ENCODE results near the gene CYP2E1.
"Not testable (repeated sequence)": the region's sequence is repeated elsewhere in the genome, so short reads cannot be mapped to it uniquely, and the experiment has no call there.

The CYP2E1 gene

DNA sequence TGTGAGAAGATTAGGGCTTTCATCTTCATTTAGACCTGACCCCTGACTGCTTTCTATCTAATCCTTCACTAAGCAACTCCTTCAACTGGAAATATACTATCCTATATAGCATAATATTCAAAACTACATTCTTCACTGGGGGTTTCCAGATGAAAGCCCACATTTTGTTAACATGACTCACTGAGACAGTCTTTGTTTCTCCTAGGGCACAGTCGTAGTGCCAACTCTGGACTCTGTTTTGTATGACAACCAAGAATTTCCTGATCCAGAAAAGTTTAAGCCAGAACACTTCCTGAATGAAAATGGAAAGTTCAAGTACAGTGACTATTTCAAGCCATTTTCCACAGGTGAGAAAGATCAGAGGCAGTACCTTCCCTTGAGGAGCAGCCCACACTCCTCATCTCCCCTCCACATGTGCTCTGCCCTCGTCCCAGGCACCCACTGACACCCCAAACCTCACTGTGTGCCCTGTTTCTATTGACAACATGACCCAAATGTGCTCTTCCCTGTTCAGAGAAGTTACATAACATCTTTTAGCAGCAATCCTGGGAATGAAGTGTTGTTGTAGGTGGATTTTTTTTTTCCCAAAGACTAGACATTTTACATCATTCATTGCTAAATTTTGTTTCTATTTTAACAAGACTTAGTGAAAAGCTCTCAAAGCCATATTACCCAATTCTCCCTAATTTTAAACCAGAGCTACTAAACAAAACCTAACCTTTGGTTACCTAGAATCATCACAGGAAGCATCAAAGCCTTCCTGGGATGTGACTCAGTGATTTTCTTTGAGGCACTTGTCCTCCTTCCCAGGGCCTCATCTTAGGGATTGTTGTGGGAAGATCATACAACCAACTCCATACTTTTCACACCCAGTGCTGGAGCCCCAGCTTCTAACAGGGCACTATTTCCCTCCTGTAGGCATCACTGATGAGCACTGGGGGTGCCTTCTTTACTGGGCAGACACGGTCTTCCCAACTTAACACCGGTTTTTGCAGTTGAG, 10.7 kb downstream of the CYP2E1 start:
- no peak for TF ChIP-seq POLR2A (IDR thresholded peaks at IDR 0.05; ENCODE audit: low read length)
- no peak for DNase-seq

DNA sequence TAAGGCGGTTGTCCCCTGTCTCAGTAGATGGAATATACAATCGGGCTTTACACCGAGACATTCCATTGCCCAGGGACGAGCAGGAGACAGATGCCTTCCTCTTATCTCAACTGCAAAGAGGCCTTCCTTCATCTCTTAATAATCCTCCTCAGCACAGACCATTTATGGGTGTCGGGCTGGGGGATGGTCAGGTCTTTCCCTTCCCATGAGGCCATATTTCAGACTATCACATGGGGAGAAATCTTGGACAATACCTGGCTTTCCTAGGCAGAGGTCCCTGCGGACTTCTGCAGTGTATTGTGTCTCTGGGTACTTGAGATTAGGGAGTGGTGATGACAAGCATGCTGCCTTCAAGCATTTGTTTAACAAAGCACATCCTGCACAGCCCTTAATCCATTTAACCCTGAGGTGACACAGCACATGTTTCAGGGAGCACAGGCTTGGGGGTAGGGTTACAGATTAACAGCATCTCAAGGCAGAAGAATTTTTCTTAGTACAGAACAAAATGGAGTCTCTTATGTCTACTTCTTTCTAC, 14.3 kb downstream of the CYP2E1 start:
- not testable (repeated sequence) for DNase-seq

DNA sequence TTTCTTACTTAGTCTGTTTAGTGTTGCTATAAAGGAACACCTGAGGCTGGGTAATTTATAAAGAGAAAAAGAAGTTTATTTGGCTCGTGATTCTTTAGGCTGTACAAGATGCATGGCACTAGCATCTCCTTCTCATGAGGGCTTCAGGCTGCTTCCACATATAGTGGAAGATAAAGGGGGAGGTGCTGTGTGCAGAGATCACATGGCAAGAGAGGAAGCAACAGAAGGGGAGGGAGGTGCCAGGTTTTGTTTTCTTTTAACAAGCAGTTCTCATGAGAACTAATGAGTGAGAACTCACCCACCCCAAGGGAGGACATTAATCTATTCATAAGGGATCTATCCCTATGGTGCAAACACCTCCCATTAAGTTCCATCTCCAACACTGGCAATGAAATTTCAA, 17.3 kb downstream of the CYP2E1 start:
- TF ChIP-seq GATA1 (IDR thresholded peaks at IDR 0.05; ENCODE audit: low read depth, low read length) = no peak
- no peak for TF ChIP-seq POLR2A (IDR thresholded peaks at IDR 0.05; ENCODE audit: low read length)

DNA sequence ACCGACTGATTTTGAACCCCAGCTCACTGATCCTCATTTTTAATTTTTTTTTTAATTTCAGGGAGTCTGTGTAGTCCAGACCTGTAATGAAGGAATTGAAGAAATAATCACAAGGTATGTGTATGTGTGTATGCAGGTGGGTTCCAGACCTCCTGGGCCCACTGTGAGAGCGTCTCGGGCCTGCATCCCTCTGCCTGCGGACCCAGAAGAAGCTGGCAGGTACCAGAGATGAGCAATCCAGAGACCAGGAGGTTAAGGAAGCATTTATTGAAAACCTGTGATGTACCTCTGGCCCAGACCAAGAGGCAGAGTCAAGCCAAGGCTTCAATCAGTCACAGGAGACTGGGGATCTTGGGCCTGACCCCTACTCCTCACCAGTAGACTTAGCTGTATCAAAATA, 27.4 kb downstream of the CYP2E1 start:
- TF ChIP-seq POLR2A (IDR thresholded peaks at IDR 0.05; ENCODE audit: low read length) (no peak), GATA1 (IDR thresholded peaks at IDR 0.05; ENCODE audit: low read depth, low read length) (no peak)
- DNase-seq = no peak

More for the DNA sequence above, 17.3 kb downstream of the CYP2E1 start:
- DNase-seq = no peak

DNA sequence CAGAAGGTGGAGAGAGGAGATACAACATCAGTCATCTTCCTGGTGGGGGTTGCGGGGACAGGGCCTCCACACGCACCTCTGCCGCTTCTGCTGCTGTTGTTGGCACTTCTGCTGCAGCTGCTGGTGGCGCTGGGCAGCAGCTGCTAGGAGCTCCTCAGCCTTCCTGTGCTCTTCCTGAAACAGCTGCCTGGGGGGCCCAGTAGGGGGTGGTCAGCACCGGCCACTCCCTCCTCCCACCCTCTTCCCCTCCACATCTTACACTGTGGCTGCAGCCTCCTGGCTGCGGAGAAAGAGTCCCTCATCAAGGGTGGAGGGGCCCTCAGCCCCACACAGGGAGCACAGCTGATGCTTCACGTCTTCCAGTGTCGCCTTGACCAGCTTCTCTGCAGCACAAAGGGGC, 28.4 kb downstream of the CYP2E1 start:
- DNase-seq = no peak
- TF ChIP-seq GATA1 (IDR thresholded peaks at IDR 0.05; ENCODE audit: low read depth, low read length) (no peak), POLR2A (IDR thresholded peaks at IDR 0.05; ENCODE audit: low read length) (no peak)

DNA sequence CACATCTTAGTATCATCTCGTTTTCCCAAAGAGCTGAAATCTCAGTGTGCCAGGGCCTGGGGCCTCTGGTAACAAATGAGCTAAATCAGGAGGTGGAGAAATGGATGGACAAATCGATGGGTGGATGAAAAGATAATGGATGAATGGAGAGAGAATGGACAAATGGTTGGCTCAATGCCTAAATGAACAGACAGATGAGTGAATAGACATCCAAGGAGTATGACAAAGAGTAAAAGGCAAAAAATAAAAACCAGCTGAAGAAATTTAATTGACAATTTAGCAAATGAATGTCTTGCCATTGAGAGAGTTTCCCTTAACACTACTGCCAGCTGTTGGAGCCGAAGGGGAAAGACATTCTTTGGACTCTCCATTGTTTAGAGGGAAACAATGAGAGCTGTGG, 30.2 kb downstream of the CYP2E1 start:
- no peak for DNase-seq
- no peak for TF ChIP-seq GATA1 (IDR thresholded peaks at IDR 0.05; ENCODE audit: low read depth, low read length)
- TF ChIP-seq POLR2A (IDR thresholded peaks at IDR 0.05; ENCODE audit: low read length) = no peak

DNA sequence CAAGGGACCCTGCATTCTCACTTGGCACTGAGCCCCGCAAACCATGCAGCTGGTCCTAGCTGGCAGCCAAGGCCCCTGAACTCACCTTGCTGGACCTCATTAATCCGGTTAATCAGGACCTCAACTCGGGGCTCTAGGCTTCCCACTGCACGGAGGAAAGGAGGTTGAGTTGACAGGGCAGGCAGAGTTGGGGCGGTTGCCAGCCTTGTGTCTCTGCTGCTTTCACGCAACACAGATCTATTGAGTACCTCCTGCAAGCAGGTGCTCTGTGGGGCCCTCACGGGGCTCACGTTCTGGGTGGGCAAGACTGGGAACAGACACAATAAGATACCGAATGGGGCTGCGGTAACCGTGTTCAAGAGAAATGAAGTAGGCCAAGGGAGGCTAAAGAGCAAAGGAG, 32.1 kb downstream of the CYP2E1 start:
- TF ChIP-seq POLR2A (IDR thresholded peaks at IDR 0.05; ENCODE audit: low read length) (no peak), GATA1 (IDR thresholded peaks at IDR 0.05; ENCODE audit: low read depth, low read length) (no peak)
- DNase-seq = no peak

DNA sequence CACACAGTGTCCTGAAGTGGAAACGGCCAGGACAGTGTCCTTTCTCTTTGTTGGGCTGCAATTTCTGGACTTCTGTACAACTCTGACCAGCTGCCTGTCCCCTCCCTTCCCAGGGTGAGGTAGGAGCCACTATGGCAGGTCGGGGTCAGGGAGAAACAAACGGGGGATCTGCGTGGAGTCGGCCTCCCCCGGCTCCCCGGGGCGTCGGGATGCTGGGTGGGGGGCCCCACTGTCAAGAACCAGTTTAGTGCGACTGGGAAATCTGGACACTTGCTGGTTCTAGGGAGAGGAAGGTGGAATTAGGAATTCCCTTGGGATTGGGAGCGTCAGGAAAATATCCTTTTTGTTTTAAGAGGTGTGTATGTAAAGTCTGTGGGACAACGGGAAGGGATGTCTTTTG, 37.7 kb downstream of the CYP2E1 start:
- no peak for DNase-seq
- no peak for TF ChIP-seq POLR2A (IDR thresholded peaks at IDR 0.05; ENCODE audit: low read length)
- no peak for TF ChIP-seq GATA1 (IDR thresholded peaks at IDR 0.05; ENCODE audit: low read depth, low read length)

DNA sequence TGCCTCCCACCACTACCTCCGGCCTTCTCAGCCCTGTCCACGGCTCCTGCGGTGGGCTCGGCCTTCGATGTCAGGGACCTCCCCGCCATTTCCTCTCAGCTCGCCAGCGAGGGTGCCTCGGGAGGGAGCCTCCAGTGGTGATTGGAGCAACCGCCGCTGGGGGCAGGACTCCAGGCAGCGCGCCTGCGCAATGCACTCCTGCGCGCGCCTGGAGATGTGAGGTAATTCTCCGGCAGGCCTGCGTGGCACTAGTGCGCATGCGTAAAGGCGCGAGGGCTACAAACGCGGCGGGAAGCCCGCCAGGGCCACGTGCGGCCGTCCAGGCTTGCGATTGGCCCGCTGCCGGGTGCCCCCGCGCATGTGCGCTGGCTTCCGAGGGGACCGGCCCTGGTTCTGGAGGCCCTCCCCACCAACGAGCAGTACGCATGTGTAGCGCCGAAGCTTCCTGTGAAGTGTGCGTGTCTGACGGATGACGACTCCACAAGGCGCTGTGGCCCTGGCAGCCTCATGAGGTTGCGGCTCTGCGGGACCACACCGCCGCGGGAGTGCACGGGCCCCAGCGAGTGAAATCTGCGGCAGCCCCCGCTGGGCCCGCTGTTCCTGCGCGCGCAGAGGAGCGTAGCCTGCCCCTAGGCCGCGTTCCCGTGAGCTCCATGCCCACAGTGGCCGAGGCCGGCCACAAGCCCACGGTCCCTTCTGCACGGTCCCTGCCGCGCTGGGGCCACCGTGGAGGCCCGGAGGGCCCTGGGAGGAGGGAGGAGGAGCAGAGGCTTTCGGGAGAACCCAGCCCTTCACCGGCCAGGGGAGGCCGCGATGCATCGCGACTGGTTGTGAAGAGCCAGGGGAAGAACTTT, 38.5 kb downstream of the CYP2E1 start, which contains the start of gene SYCE1:
SYCE1 (minus strand) TSS at position 143 of the 854 bp plus-strand sequence; CDS start at position 89, 54 bp downstream.
- TF ChIP-seq POLR2A (IDR thresholded peaks at IDR 0.05; ENCODE audit: low read length) (no peak), GATA1 (IDR thresholded peaks at IDR 0.05; ENCODE audit: low read depth, low read length) (no peak)
- no peak for DNase-seq

DNA sequence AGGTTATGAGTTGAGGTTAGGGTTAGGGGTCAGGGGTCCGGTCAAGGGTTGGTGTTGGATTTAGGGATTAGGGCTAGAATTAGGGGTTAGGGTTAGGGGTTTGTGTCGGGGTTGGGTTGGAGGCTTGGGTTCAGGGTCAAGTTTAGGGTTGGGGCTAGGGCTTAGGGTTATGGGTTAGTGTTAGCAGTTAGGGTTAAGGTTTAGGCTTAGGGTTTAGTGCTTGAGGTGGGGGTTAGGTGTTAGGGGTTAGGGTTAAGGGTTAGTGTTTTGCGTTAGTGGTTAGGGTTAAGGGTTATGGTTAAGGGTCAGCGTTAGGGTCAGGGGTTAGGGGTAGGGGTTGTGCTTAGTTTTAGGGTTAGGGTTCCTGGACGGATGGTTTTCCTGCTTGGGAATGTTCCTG, 40.0 kb downstream of the CYP2E1 start:
- no peak for DNase-seq
- no peak for TF ChIP-seq GATA1 (IDR thresholded peaks at IDR 0.05; ENCODE audit: low read depth, low read length)
- TF ChIP-seq POLR2A (IDR thresholded peaks at IDR 0.05; ENCODE audit: low read length) = no peak

DNA sequence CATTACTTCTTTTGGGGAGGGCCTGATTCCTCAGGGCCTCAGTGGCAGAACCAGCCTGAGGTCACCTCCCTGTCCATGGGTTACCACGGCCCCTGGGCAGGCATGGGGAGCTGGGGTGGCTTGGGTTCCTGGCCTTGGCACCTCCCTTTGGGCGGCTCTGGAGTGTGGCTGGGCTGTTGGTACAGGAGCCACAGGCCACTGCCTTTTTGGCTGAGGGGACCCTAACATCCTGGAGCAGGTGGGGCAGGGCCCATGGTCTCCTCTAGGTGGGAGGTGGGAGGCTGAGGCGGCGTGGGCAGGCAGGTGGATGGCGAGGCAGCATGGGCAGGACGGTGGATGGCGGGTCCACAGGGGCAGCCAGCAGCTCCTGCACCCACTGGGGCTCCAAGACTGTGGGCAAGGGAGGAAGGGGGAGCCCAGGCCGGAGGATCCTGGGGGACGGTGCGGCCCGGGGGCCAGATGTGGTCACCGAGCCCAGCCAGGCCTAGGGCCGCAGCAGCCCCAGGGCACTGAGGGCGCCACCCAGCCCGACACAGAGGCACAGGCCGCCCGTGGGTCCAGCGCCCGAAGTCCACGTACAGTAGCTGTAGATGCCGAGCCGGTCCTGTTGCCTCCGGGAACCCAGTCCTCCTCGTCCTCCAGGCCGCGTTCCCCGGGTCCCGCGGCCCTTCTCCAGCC, 40.6 kb downstream of the CYP2E1 start:
- no peak for TF ChIP-seq POLR2A (IDR thresholded peaks at IDR 0.05; ENCODE audit: low read length)
- no peak for TF ChIP-seq GATA1 (IDR thresholded peaks at IDR 0.05; ENCODE audit: low read depth, low read length)
- no peak for DNase-seq

DNA sequence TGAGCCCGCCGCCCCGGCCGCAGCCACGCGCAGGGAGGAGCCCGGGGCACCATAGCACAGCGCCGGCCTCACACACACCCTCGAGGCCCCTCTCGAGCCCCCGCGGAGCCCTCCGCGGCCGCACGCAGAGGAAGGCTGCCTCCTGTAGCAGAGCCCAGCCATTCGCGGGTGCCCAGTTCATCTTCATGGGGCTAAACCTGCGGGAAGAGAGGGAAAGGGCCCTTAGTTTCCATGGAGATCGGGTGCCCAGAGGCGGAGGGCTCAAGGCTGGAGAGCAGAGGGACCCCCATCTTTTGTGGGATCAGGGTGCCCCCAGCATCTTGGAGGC, 41.1 kb downstream of the CYP2E1 start:
- no peak for DNase-seq
- TF ChIP-seq GATA1 (IDR thresholded peaks at IDR 0.05; ENCODE audit: low read depth, low read length) (no peak), POLR2A (IDR thresholded peaks at IDR 0.05; ENCODE audit: low read length) (no peak)

DNA sequence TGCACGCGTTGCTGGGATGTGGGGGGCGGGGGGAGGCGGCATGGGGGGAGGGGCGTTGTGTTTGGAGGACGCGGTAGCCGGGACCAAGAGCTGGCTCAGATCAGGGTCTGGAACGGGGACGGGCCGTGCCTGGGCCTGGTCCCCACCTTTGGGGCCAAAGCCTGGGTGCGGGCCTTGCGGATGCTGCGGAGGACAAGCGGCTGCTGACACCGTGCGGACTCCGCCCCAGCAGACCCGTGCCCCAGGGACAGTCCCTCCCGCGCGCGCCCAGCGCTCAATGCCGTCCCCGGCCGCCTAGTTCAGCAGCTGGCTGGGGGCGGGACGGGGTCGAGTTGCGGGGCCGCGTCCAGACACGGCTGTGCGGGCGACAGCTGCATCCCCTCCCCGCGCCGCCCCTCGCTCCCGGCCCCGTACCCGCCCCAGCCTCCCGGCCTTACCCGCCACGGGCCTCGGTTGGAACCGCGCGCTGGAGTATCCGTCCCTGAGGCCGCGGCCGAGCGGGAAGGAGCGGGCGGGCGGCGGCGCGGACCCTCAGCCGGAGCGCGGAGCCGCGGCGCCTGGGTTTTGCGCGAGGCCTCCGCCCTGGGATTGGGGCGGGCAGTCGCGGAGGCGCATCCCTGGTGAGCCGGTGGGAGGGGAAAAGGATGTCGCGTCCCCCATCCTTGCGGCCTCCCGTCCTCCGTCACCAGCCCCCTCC, 41.8 kb downstream of the CYP2E1 start:
- not testable (repeated sequence) for DNase-seq

DNA sequence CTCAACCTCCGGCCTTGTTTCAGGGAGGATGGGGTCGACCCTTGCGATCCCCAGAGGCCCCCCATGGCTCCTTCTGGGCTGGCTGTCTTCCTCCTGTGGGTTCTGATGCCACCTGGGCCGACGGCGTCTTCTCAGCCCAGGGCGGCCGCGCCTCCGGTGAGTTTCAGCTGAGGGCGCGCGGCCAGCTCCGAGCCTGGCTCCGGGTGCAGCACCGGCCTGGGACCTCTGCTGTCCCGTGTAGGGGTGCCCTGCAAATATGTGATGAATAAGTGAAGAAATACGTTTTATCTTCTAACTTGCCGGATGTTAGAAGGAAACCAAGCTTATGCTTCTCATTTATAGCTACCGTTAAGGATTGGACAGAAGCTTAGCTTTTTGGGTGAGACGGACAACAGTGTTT, 42.6 kb downstream of the CYP2E1 start:
- not testable (repeated sequence) for DNase-seq

DNA sequence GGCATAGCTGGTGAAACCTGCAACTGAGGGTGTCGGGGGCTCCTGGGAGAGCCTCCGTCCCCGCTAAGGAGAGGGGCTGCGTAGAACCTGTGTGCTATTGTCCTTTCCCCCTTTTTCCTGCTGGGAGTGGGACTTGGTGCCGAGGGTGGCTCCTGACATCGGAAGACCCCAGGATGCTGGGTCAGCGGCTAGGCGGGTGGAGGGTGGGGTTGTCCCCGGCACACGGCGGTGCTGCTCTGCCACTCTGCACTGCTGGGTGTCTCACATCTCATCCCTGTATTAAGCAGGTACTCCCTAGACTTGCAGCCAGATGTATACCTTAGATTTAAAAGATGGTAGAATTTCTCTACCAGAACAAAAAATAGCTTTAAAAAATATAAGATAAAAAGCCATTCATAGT, 44.9 kb downstream of the CYP2E1 start:
- not testable (repeated sequence) for DNase-seq

DNA sequence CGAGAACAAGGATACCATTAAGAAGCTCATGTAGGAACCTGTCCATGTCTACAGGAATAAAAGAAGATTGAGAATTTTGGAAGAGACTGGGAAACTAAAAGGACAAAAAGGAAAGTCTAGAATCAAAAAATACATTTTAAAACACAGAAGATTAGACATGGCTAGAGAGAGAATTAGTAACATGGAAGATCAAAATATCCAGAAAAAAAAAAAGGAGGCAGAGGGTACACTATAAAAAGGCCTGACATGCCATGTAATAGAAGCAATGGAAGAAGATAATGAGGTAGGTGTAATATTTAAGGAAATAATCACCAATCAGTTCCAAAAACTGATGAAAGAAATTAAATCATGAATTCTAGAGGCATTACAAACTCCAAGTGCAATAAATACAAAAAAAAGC, 46.3 kb downstream of the CYP2E1 start:
- not testable (repeated sequence) for DNase-seq

DNA sequence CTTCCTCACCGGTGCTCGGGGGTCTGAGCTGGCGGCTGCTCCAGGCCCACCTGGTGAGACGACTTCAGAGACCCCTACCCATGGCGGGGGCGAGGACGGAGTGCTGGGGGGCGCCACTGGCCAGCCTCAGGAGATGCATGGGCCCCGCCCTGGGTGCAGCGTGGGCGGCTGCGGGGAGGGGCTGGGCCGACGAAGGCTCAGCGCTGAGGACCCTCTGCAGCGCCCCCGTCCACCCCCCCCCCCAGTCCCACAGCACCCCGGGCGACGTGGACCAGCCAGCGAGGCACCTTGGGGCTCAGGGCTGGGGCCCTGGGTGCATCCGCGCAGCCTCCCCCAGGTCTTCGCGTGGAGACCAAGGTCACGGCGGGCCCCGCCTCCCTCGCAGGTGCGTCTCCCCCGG, 49.9 kb downstream of the CYP2E1 start:
- not testable (repeated sequence) for DNase-seq
